ENCODE results near the gene ROR1.

Gene ROR1

DNA sequence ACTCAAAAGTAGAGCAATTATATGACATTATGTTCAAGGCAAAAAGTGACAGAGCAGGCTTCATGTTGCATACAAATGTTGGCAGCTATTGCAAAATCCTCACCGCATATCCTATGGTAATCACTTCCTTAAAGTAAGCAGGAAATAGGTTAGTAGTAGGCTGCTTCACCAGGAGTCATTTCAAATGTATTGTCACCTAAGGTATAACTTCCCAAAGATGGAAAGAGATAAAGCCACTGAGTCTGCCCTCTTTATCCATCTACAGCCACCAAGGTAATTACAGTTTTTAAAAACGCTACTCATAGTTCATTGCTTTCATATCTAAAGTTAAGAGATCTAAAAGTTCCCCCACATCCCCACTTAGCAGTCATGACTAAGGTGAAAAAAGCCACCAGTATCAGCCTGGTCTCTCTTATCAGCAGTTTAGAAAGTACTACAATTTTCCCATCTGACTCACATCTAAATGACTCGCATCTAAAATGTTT lies 398.0 kb downstream of the ROR1 start:
- no peaks in the 10 kb centered on the region for H3K36me3 ChIP-seq (ENCODE audit: control insufficient read depth in 2 of 2, insufficient read depth in 2 of 2, low read length in 2 of 2)
- no peak overlapping the region for H3K9ac ChIP-seq (ENCODE audit: low read depth in 1 of 2, low read length in 2 of 2)
- no peaks in the 10 kb centered on the region for H3K9me3 ChIP-seq (ENCODE audit: control insufficient read depth in 2 of 2, low read length in 2 of 2)
- H3K27me3 ChIP-seq (ENCODE audit: control insufficient read depth in 2 of 2, insufficient read depth in 2 of 2, low read length in 2 of 2) = no peaks in the 10 kb centered on the region
- H3K27ac ChIP-seq (ENCODE audit: low read depth in 2 of 2, low read length in 2 of 2) = no peak overlapping the region
- H3K4me3 ChIP-seq (ENCODE audit: low read length in 2 of 2) = no peak overlapping the region
- H3K4me1 ChIP-seq (ENCODE audit: control insufficient read depth in 2 of 2, insufficient read depth in 2 of 2, low read length in 2 of 2) = peaks cover 2 to 14% of the 10 kb centered on the region in 2 donors

DNA sequence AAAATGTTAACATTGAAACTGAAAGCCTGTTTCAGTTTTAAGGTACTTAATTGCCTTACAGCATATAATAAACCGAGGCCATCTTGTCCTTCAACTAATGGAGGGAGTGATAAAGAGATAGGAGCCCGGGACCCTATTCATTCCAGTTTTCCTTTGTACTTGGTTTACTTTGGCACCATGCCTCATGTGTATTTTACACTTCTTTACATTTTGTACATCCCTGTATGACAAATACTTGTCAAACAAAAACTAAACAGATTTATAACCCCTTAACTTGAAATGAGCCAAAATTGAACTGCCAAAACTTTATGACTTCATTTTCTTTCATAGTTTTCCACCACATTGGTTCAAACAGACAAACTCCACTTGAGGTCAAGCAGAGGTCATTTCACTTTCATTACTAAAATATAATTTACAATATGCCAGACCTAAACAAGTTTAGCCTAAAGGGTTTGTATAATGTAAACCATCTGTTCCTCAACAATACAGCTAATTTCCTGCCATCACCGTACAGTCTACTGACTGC lies 398.7 kb downstream of the ROR1 start:
- peaks cover 2 to 14% of the 10 kb centered on the region in 2 donors for H3K4me1 ChIP-seq (ENCODE audit: control insufficient read depth in 2 of 2, insufficient read depth in 2 of 2, low read length in 2 of 2)
- no peak overlapping the region for H3K4me3 ChIP-seq (ENCODE audit: low read length in 2 of 2)
- H3K27me3 ChIP-seq (ENCODE audit: control insufficient read depth in 2 of 2, insufficient read depth in 2 of 2, low read length in 2 of 2) = no peaks in the 10 kb centered on the region
- H3K27ac ChIP-seq (ENCODE audit: low read depth in 2 of 2, low read length in 2 of 2) = no peak overlapping the region
- no peaks in the 10 kb centered on the region for H3K36me3 ChIP-seq (ENCODE audit: control insufficient read depth in 2 of 2, insufficient read depth in 2 of 2, low read length in 2 of 2)
- no peaks in the 10 kb centered on the region for H3K9me3 ChIP-seq (ENCODE audit: control insufficient read depth in 2 of 2, low read length in 2 of 2)
- no peak overlapping the region for H3K9ac ChIP-seq (ENCODE audit: low read depth in 1 of 2, low read length in 2 of 2)

- Histone ChIP-seq H3K27me3 (ENCODE audit: control insufficient read depth in 2 of 2, insufficient read depth in 2 of 2, low read length in 2 of 2) (peaks cover 0 to 2% of the 10 kb centered on the region in 2 donors), H3K4me1 (ENCODE audit: control insufficient read depth in 2 of 2, insufficient read depth in 2 of 2, low read length in 2 of 2) (peaks cover 2 to 14% of the 10 kb centered on the region in 2 donors), H3K9me3 (ENCODE audit: control insufficient read depth in 2 of 2, low read length in 2 of 2) (no peaks in the 10 kb centered on the region), H3K27ac (ENCODE audit: low read depth in 2 of 2, low read length in 2 of 2) (no peak overlapping the region), H3K9ac (ENCODE audit: low read depth in 1 of 2, low read length in 2 of 2) (no peak overlapping the region), H3K36me3 (ENCODE audit: control insufficient read depth in 2 of 2, insufficient read depth in 2 of 2, low read length in 2 of 2) (no peaks in the 10 kb centered on the region), H3K4me3 (ENCODE audit: low read length in 2 of 2) (no peak overlapping the region)
These were observed 399.6 kb downstream of the ROR1 start for GRCh38 chr1:64173336-64173940.

DNA sequence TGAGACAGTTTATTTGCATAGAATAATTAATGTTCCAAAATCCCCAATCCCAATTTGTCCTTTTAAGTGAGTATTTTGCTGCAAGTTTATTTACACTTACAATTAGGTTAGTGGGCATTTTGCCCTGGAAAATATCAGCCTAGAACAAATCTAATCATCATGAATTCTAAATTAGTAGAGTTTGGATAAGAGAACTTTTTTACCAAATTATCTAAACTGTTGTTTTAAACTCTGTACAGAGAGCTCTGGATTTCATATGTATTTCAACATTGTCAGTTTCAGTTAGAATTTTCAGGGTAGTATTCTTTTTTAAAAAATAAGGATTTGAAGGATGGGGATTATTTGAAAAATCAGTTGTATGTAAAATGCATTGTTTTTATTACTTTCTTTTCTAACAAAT lies 401.8 kb downstream of the ROR1 start:
- Histone ChIP-seq H3K27ac (ENCODE audit: low read depth in 2 of 2, low read length in 2 of 2) (no peak overlapping the region), H3K4me1 (ENCODE audit: control insufficient read depth in 2 of 2, insufficient read depth in 2 of 2, low read length in 2 of 2) (peaks cover 2 to 14% of the 10 kb centered on the region in 2 donors), H3K9ac (ENCODE audit: low read depth in 1 of 2, low read length in 2 of 2) (no peak overlapping the region), H3K9me3 (ENCODE audit: control insufficient read depth in 2 of 2, low read length in 2 of 2) (no peaks in the 10 kb centered on the region), H3K27me3 (ENCODE audit: control insufficient read depth in 2 of 2, insufficient read depth in 2 of 2, low read length in 2 of 2) (peaks cover 0 to 2% of the 10 kb centered on the region in 2 donors), H3K4me3 (ENCODE audit: low read length in 2 of 2) (no peak overlapping the region), H3K36me3 (ENCODE audit: control insufficient read depth in 2 of 2, insufficient read depth in 2 of 2, low read length in 2 of 2) (no peaks in the 10 kb centered on the region)

- no peak overlapping the region for H3K27ac ChIP-seq (ENCODE audit: low read depth in 2 of 2, low read length in 2 of 2)
- no peak overlapping the region for H3K9ac ChIP-seq (ENCODE audit: low read depth in 1 of 2, low read length in 2 of 2)
- no peaks in the 10 kb centered on the region for H3K9me3 ChIP-seq (ENCODE audit: control insufficient read depth in 2 of 2, low read length in 2 of 2)
- H3K4me1 ChIP-seq (ENCODE audit: control insufficient read depth in 2 of 2, insufficient read depth in 2 of 2, low read length in 2 of 2) = peaks cover under 1 to 10% of the 10 kb centered on the region in 2 donors
- H3K36me3 ChIP-seq (ENCODE audit: control insufficient read depth in 2 of 2, insufficient read depth in 2 of 2, low read length in 2 of 2) = no peaks in the 10 kb centered on the region
- peaks cover 0 to 2% of the 10 kb centered on the region in 2 donors for H3K27me3 ChIP-seq (ENCODE audit: control insufficient read depth in 2 of 2, insufficient read depth in 2 of 2, low read length in 2 of 2)
- no peak overlapping the region for H3K4me3 ChIP-seq (ENCODE audit: low read length in 2 of 2)
These were observed 402.8 kb downstream of the ROR1 start for GRCh38 chr1:64176659-64177058.

DNA sequence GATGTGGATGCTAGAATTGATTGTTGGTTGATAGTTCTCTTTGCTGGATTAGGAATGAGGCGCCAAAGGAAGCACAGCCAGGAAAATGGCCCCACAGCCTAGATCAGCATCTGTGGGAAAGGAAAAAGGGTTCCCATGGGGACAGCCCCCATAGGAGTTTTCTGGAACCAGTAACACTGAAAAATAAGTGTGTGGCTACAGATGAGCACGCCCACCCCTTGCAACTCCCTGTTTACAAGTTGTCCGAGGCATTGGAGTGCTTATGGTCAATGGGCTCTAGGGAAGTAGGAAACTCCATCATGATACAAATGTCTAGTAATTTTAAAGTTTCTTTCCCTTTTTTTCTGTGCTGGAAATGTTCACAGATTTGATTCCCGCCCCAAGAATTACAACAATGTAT lies 405.8 kb downstream of the ROR1 start:
- Histone ChIP-seq H3K9me3 (ENCODE audit: control insufficient read depth in 2 of 2, low read length in 2 of 2) (no peaks in the 10 kb centered on the region), H3K4me3 (ENCODE audit: low read length in 2 of 2) (no peak overlapping the region), H3K36me3 (ENCODE audit: control insufficient read depth in 2 of 2, insufficient read depth in 2 of 2, low read length in 2 of 2) (no peaks in the 10 kb centered on the region)

GRCh38 chr1:64182207-64182606 lies 408.4 kb downstream of the ROR1 start:
- H3K36me3 ChIP-seq (ENCODE audit: control insufficient read depth in 2 of 2, insufficient read depth in 2 of 2, low read length in 2 of 2) = no peaks in the 10 kb centered on the region
- H3K27ac ChIP-seq (ENCODE audit: low read depth in 2 of 2, low read length in 2 of 2) = no peak overlapping the region
- no peak overlapping the region for H3K4me3 ChIP-seq (ENCODE audit: low read length in 2 of 2)
- H3K27me3 ChIP-seq (ENCODE audit: control insufficient read depth in 2 of 2, insufficient read depth in 2 of 2, low read length in 2 of 2) = peaks cover 0 to 2% of the 10 kb centered on the region in 2 donors
- H3K9me3 ChIP-seq (ENCODE audit: control insufficient read depth in 2 of 2, low read length in 2 of 2) = no peaks in the 10 kb centered on the region
- no peak overlapping the region for H3K9ac ChIP-seq (ENCODE audit: low read depth in 1 of 2, low read length in 2 of 2)
- no peaks in the 10 kb centered on the region for H3K4me1 ChIP-seq (ENCODE audit: control insufficient read depth in 2 of 2, insufficient read depth in 2 of 2, low read length in 2 of 2)

More for the DNA sequence above, 405.8 kb downstream of the ROR1 start:
- Histone ChIP-seq H3K9ac (ENCODE audit: low read depth in 1 of 2, low read length in 2 of 2) (no peak overlapping the region), H3K4me1 (ENCODE audit: control insufficient read depth in 2 of 2, insufficient read depth in 2 of 2, low read length in 2 of 2) (no peaks in the 10 kb centered on the region), H3K27ac (ENCODE audit: low read depth in 2 of 2, low read length in 2 of 2) (no peak overlapping the region), H3K27me3 (ENCODE audit: control insufficient read depth in 2 of 2, insufficient read depth in 2 of 2, low read length in 2 of 2) (peaks cover 0 to 2% of the 10 kb centered on the region in 2 donors)

DNA sequence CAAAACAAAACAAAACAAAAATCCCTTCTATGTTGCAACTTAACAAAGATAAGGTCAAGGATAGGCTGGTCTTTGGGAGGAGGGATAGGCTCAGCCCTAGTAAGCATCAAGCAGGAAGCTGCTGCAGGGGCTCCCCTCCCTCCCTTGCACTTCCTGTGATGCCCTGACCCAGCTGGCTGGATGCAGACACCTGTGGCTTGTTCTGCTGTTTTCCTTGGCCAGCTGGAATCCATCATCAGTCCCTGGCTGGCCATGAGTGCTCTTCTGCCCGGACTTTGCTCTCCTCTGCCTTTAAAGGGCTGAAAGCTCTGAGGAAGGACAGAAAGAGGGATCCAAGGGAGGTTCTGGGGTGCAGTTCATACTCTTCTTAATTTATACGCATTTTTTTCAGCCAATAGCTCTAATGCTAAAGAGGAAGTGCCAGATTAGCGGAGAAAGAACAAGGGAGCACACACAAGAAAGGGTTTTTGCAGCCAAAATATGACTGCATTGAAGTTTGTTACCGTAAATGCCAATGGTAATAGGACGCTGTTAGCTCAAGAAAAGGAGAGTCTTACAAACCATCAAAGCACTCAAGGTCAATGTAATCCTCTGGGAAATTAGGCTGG lies 409.7 kb downstream of the ROR1 start:
- Histone ChIP-seq H3K9me3 (ENCODE audit: control insufficient read depth in 2 of 2, low read length in 2 of 2) (no peaks in the 10 kb centered on the region), H3K4me3 (ENCODE audit: low read length in 2 of 2) (no peak overlapping the region), H3K27ac (ENCODE audit: low read depth in 2 of 2, low read length in 2 of 2) (no peak overlapping the region), H3K36me3 (ENCODE audit: control insufficient read depth in 2 of 2, insufficient read depth in 2 of 2, low read length in 2 of 2) (no peaks in the 10 kb centered on the region), H3K4me1 (ENCODE audit: control insufficient read depth in 2 of 2, insufficient read depth in 2 of 2, low read length in 2 of 2) (no peaks in the 10 kb centered on the region), H3K27me3 (ENCODE audit: control insufficient read depth in 2 of 2, insufficient read depth in 2 of 2, low read length in 2 of 2) (no peaks in the 10 kb centered on the region), H3K9ac (ENCODE audit: low read depth in 1 of 2, low read length in 2 of 2) (no peak overlapping the region)

GRCh38 chr1:64184003-64184440 lies 410.2 kb downstream of the ROR1 start:
- Histone ChIP-seq H3K9ac (ENCODE audit: low read depth in 1 of 2, low read length in 2 of 2) (no peak overlapping the region), H3K36me3 (ENCODE audit: control insufficient read depth in 2 of 2, insufficient read depth in 2 of 2, low read length in 2 of 2) (no peaks in the 10 kb centered on the region), H3K27me3 (ENCODE audit: control insufficient read depth in 2 of 2, insufficient read depth in 2 of 2, low read length in 2 of 2) (no peaks in the 10 kb centered on the region), H3K4me3 (ENCODE audit: low read length in 2 of 2) (no peak overlapping the region), H3K27ac (ENCODE audit: low read depth in 2 of 2, low read length in 2 of 2) (no peak overlapping the region), H3K4me1 (ENCODE audit: control insufficient read depth in 2 of 2, insufficient read depth in 2 of 2, low read length in 2 of 2) (no peaks in the 10 kb centered on the region), H3K9me3 (ENCODE audit: control insufficient read depth in 2 of 2, low read length in 2 of 2) (no peaks in the 10 kb centered on the region)

GRCh38 chr1:64186138-64186897 lies 412.5 kb downstream of the ROR1 start:
- H3K9ac ChIP-seq (ENCODE audit: low read depth in 1 of 2, low read length in 2 of 2) = no peak overlapping the region

More at GRCh38 chr1:64186138-64186897, 412.5 kb downstream of the ROR1 start:
- Histone ChIP-seq H3K27ac (ENCODE audit: low read depth in 2 of 2, low read length in 2 of 2) (no peak overlapping the region), H3K4me1 (ENCODE audit: control insufficient read depth in 2 of 2, insufficient read depth in 2 of 2, low read length in 2 of 2) (no peaks in the 10 kb centered on the region), H3K4me3 (ENCODE audit: low read length in 2 of 2) (no peak overlapping the region), H3K36me3 (ENCODE audit: control insufficient read depth in 2 of 2, insufficient read depth in 2 of 2, low read length in 2 of 2) (no peaks in the 10 kb centered on the region), H3K27me3 (ENCODE audit: control insufficient read depth in 2 of 2, insufficient read depth in 2 of 2, low read length in 2 of 2) (no peaks in the 10 kb centered on the region), H3K9me3 (ENCODE audit: control insufficient read depth in 2 of 2, low read length in 2 of 2) (no peaks in the 10 kb centered on the region)

Measured in mucosa of rectum (tissue), 2 donors.